Astrocyte (in vitro differentiated cells and primary cell): ENCODE data around the gene SZRD1. TPM values are rescaled to one million over a fixed set of nuclear protein-coding genes. Genes with fewer than 3 reads are reported as not detected.

Experiments
- DNase-seq: peaks from one replicate; pipeline ENCODE4 v3.0.0-alpha.2; 2010; ENCODE audit warnings: low read depth
- FAIRE-seq: peaks from 2 replicates; lab custom pipeline; 2011; peaks lifted over from hg19 to GRCh38; lab: Jason Lieb, UNC
- H2AFZ ChIP-seq: 2 replicates; pipeline ENCODE4 v1.6.0; 2012; ENCODE audit warnings: low read depth, low read length, inconsistent platforms
- H3K27ac ChIP-seq: 2 replicates; pipeline ENCODE4 v1.5.1; 2011; ENCODE audit warnings: low read depth, low read length, inconsistent platforms
- H3K27me3 ChIP-seq: 2 replicates; pipeline ENCODE4 v1.6.0; 2011; ENCODE audit warnings: low read length, inconsistent platforms; ENCODE audit not compliant: insufficient read depth
- H3K36me3 ChIP-seq: 2 replicates; pipeline ENCODE4 v1.5.1; 2011; ENCODE audit warnings: low read length, inconsistent platforms; ENCODE audit not compliant: insufficient read depth
- H3K4me1 ChIP-seq: 2 replicates; pipeline ENCODE4 v1.5.1; 2011; ENCODE audit warnings: low read length, inconsistent platforms; ENCODE audit not compliant: insufficient read depth
- H3K4me2 ChIP-seq: 2 replicates; pipeline ENCODE4 v1.6.0; 2012; ENCODE audit warnings: low read length, inconsistent platforms
- H3K4me3 ChIP-seq: 2 replicates; pipeline ENCODE4 v1.5.1; 2011; ENCODE audit warnings: low read depth, mild to moderate bottlenecking, low read length, inconsistent platforms; ENCODE audit not compliant: insufficient read depth
- H3K79me2 ChIP-seq: 2 replicates; pipeline ENCODE4 v1.6.0; 2012; ENCODE audit warnings: mild to moderate bottlenecking, low read length, inconsistent platforms; ENCODE audit not compliant: insufficient read depth
- H3K9ac ChIP-seq: 2 replicates; pipeline ENCODE4 v1.6.0; 2012; ENCODE audit warnings: mild to moderate bottlenecking, low read length, inconsistent platforms
- H3K9me3 ChIP-seq: 2 replicates; pipeline ENCODE4 v1.5.1; 2012; ENCODE audit warnings: low read depth, mild to moderate bottlenecking, low read length, inconsistent platforms; ENCODE audit not compliant: insufficient read depth
- H4K20me1 ChIP-seq: 2 replicates; pipeline ENCODE4 v1.6.0; 2012; ENCODE audit warnings: low read length, inconsistent platforms; ENCODE audit not compliant: insufficient read depth
- H3K27ac Mint-ChIP-seq: one replicate; pipeline ENCODE4 v1.8.0; 2021; ENCODE audit warnings: mild to moderate bottlenecking, mixed read lengths; ENCODE audit not compliant: unreplicated experiment
- H3K27me3 Mint-ChIP-seq: one replicate; pipeline ENCODE4 v1.8.0; 2021; ENCODE audit warnings: low read depth, mixed read lengths; ENCODE audit not compliant: unreplicated experiment
- H3K36me3 Mint-ChIP-seq: one replicate; pipeline ENCODE4 v1.8.0; 2021; ENCODE audit warnings: low read depth, mixed read lengths; ENCODE audit not compliant: unreplicated experiment
- H3K4me1 Mint-ChIP-seq: one replicate; pipeline ENCODE4 v1.8.0; 2021; ENCODE audit warnings: low read depth, mixed read lengths; ENCODE audit not compliant: unreplicated experiment
- H3K4me3 Mint-ChIP-seq: one replicate; pipeline ENCODE4 v1.8.0; 2021; ENCODE audit warnings: mild to moderate bottlenecking, moderate library complexity, mixed read lengths; ENCODE audit not compliant: unreplicated experiment
- H3K9me3 Mint-ChIP-seq: one replicate; pipeline ENCODE4 v1.8.0; 2021; ENCODE audit warnings: mild to moderate bottlenecking, mixed read lengths; ENCODE audit not compliant: unreplicated experiment
- EZH2 ChIP-seq: IDR thresholded peaks from 2 replicates; pipeline ENCODE4 v1.6.1; 2012; ENCODE audit warnings: mild to moderate bottlenecking, low read length, inconsistent platforms; ENCODE audit not compliant: insufficient read depth
- total RNA-seq: library from RNA; stranded (reverse); gene quantifications from 2 replicates; pipeline ENCODE4 v1.2.1, GENCODE V29; 2021
- TF ChIP-seq, protein P1 (sequence below): IDR thresholded peaks from 2 replicates; pipeline ENCODE4 v1.5.1; 2011; ENCODE audit warnings: low read depth, mild to moderate bottlenecking, inconsistent platforms, low read length, moderate library complexity; ENCODE audit not compliant: insufficient read depth

The SZRD1 gene
- total RNA-seq, 1 donor from 2014 or later: 165 TPM

DNA sequence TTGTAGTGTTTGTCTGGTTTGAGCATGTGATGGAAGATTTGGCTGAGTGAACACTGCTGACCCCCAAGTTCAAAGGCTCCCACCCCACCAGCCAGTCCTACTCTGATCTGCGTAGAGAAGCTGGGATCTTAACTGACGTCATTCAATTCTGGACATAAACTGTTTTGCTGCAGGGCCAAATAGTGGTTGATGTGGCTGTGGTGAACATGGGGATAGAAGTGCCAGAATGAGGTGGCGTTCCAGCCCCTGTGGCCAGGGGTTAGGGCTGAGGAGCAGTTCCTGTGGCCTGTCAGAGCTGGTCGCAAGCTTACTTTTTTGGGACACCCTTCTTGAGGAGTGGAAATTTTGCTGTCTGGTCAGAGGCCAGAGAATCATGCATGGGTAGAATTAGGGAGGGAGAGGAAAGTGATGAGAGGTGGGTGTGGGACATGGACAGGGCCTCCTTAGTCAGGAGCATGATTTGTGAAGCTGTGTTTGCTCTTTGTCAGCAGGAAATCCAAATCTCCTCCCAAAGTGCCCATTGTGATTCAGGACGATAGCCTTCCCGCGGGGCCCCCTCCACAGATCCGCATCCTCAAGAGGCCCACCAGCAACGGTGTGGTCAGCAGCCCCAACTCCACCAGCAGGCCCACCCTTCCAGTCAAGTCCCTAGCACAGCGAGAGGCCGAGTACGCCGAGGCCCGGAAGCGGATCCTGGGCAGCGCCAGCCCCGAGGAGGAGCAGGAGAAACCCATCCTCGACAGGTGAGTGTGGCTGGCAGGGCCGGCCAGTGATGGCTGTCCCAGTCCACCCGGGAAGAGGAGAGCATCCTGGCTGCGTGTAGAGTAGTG, 25.9 kb downstream of the SZRD1 start:
- Histone ChIP-seq H2AFZ (no peak overlapping the region), H4K20me1 (peaks cover 84% of the 10 kb centered on the region), H3K79me2 (peaks cover 89% of the 10 kb centered on the region), H3K27me3 (no peaks in the 10 kb centered on the region), H3K9ac (no peak overlapping the region), H3K36me3 (peaks cover 6% of the 10 kb centered on the region), H3K4me2 (no peak overlapping the region), H3K4me1 (peaks cover 16% of the 10 kb centered on the region), H3K9me3 (no peaks in the 10 kb centered on the region), H3K4me3 (no peak overlapping the region), H3K27ac (no peak overlapping the region)
- Mint-ChIP-seq H3K9me3 (peaks cover 2% of the 10 kb centered on the region), H3K36me3 (peaks cover 17% of the 10 kb centered on the region), H3K27ac (peak overlapping the region; percentile 2), H3K27me3 (no peaks in the 10 kb centered on the region), H3K4me3 (no peak overlapping the region), H3K4me1 (peaks cover 43% of the 10 kb centered on the region)
- DNase-seq: no peak
- no peak for FAIRE-seq
- TF ChIP-seq, protein P1, sequence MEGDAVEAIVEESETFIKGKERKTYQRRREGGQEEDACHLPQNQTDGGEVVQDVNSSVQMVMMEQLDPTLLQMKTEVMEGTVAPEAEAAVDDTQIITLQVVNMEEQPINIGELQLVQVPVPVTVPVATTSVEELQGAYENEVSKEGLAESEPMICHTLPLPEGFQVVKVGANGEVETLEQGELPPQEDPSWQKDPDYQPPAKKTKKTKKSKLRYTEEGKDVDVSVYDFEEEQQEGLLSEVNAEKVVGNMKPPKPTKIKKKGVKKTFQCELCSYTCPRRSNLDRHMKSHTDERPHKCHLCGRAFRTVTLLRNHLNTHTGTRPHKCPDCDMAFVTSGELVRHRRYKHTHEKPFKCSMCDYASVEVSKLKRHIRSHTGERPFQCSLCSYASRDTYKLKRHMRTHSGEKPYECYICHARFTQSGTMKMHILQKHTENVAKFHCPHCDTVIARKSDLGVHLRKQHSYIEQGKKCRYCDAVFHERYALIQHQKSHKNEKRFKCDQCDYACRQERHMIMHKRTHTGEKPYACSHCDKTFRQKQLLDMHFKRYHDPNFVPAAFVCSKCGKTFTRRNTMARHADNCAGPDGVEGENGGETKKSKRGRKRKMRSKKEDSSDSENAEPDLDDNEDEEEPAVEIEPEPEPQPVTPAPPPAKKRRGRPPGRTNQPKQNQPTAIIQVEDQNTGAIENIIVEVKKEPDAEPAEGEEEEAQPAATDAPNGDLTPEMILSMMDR: no peak
- no peak for TF ChIP-seq EZH2

DNA sequence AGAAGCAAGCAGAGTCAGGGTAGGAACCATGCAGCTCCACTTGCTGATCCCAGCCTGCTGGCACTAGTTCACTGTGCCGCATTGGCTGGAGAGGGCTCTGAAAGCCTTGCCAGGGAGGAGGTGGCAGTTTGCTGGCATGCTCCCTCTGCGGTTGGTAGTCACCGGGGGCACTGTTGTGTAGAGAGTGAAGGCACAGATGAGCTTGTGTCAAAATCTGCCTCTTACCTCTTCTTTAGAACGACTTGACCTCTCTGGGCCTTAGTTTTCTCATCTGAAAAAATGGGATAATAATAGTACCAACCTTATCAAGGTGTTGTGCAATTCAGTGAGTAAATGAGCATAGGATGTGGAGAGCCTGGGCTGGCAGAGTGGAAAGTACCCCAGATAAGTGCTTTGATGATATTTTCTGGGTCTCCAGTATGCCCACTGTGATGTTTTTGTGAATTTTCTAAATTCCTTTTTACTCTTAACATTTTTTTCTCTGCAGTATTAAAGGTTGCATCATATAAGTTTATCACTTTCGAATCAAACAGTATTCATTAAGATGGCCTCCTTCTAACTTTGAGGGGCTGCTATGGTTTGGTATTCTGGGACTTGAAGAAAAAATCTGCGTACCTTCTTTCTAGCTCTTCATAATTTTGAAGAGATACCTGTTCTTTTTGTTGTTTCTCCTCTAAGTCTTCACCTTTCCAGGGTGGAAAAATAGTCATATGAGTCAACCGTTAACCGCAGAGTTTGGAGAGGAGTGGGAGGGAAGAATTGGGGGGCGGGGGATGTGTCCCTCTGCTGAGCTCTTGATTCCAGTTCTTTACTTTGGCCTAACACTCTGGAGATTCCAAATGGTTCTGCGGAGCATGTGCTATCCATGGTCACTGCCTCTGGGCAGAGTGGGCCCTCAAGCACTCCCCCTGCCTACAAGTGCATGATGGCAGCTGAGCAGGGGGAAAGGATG, 26.8 kb downstream of the SZRD1 start:
- peak overlapping the region; percentile 26 for H3K27ac Mint-ChIP-seq

More for the DNA sequence above, 26.8 kb downstream of the SZRD1 start:
- peaks cover 6% of the 10 kb centered on the region for H3K36me3 ChIP-seq
- DNase-seq (no peak), FAIRE-seq (no peak)
- H4K20me1 ChIP-seq: peaks cover 75% of the 10 kb centered on the region
- H3K36me3 Mint-ChIP-seq: peaks cover 17% of the 10 kb centered on the region
- H3K27me3 Mint-ChIP-seq: no peaks in the 10 kb centered on the region
- no peaks in the 10 kb centered on the region for H3K9me3 ChIP-seq
- no peak overlapping the region for H2AFZ ChIP-seq
- H3K9me3 Mint-ChIP-seq: no peaks in the 10 kb centered on the region
- H3K79me2 ChIP-seq: peaks cover 80% of the 10 kb centered on the region
- no peak overlapping the region for H3K27ac ChIP-seq
- H3K4me1 Mint-ChIP-seq: peaks cover 43% of the 10 kb centered on the region
- H3K27me3 ChIP-seq: no peaks in the 10 kb centered on the region
- H3K4me3 ChIP-seq: no peak overlapping the region
- no peak overlapping the region for H3K9ac ChIP-seq
- H3K4me3 Mint-ChIP-seq: no peak overlapping the region
- TF ChIP-seq, protein P1: no peak
- H3K4me1 ChIP-seq: peaks cover 16% of the 10 kb centered on the region
- no peak overlapping the region for H3K4me2 ChIP-seq
